ENCODE data around the gene F13A1.

Gene F13A1

GRCh38 chr6:6193221-6193745, 127.2 kb downstream of the F13A1 start:
- DNase-seq (ENCODE audit: low spot score) = no peak

DNA sequence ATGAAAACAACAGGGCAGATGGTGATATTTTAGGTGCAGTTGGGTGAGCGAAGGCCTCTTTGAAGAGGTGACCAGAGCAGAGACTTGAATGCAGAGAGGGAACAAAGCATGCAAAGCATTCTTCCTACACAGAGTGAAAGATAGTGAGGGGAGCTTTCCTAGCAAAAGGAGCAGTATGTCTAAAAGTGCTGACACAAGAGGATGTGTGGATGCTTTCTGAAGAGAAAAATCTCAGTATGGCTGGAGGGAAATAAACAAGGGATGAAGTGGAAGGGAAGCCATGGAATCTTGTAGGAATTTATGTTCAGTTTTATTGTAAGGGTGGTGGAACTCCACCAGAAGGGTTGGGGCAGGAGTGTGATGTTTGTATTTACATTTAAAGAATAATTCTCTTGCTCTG, 128.6 kb downstream of the F13A1 start:
- no peak for DNase-seq (ENCODE audit: low spot score)

- no peak for DNase-seq (ENCODE audit: low spot score)
Measured at GRCh38 chr6:6191476-6191875, 129.0 kb downstream of the F13A1 start.

- no peak for DNase-seq (ENCODE audit: low spot score)
Measured at GRCh38 chr6:6180684-6181083, 139.8 kb downstream of the F13A1 start.

- no peak for DNase-seq (ENCODE audit: low spot score)
Measured at GRCh38 chr6:6179858-6180623, 140.4 kb downstream of the F13A1 start.

DNA sequence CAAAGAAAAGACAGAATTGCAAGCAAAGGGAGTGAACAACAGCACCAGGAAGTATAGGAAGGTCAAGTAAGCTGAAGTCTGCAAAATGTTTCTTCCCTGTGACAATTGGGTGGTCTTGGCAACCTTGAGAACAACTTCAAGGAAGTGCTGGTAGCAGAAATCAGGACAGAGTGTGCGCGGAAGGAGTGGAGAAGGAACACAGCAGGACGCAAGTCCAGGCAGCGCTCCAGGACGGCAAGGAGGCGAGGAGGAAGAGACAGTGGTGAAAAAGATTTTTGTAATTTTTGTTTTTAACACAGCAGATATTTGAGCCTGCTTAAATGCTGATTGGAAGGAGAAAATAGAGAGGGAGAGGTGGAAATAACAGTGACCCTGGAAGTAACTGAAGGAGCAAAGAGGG, 141.7 kb downstream of the F13A1 start:
- no peak for DNase-seq (ENCODE audit: low spot score)

GRCh38 chr6:6177754-6178153, 142.7 kb downstream of the F13A1 start:
- DNase-seq (ENCODE audit: low spot score) = no peak

DNA sequence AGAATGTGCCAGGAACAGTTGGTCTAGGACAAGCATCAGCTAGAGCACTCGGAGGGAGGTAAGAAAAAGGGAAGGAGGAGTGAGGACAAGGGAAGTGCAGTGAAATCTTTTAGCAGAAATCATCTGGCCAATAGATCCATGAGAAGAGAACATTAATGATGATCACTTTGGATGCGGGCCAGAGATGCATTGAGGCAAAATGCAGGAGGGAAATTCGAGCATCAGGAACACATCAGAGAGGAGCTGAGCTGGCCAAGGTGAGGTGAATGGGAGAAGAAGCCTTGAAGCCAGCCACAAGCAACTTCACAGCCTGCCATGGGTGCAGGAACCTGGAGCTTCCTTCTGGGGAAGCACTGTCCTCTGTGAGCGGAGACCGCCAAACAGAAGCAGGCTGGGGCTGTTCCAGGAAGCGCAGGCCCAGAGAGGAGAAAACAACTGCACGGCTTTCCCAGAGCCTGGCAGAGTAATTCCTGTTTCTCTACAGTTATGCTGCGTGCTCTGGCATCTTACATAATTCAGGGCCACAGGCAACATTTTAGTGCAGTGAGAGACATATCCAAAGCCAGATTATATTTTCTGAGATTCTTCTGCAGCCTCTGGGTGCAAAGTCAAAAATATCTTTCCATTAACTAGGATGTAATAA, 143.8 kb downstream of the F13A1 start:
- no peak for DNase-seq (ENCODE audit: low spot score)

- no peak for DNase-seq (ENCODE audit: low spot score)
Measured at GRCh38 chr6:6176127-6176526, 144.3 kb downstream of the F13A1 start.

GRCh38 chr6:6169141-6169540, 151.3 kb downstream of the F13A1 start:
- no peak for DNase-seq (ENCODE audit: low spot score)

DNA sequence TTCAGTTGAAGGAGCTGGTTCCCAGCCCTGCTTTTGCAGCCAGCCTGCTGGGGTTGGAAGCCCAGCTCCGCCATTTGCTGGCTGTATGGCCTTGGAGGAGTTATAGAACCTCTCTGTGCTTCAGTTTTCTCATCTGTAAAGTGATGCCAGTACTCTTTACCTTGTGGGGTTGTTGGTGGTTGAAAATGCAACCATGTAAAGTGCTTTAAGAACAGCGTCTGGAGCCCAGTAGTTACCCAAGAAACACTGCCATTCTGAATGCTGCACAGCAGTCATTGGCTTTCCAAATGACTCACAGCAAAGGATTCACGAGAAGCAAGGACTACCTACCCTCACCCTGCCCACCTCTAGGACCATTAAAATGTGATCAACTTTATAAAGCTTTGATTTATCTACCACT, 154.4 kb downstream of the F13A1 start:
- no peak for DNase-seq (ENCODE audit: low spot score)

GRCh38 chr6:6164367-6164766, 156.1 kb downstream of the F13A1 start:
- no peak for DNase-seq (ENCODE audit: low spot score)

DNA sequence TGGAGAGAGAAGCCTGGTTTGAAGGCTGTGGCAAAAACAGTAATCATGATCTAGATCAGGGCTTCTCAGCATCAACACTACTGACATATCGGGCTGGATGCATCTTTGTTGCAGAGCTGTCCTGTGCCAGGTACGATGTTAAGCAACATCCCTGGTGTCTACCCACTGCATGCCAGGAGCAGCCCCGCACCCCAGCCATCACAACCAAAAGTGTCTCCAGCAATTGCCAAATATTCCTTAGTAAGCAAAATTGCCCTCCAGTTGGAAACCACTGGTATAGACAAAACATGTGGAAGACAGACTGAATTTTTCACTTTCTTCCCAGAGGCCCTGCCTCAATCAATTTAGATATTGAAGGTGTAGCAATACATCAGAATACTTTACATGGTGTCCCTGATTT, 166.1 kb downstream of the F13A1 start:
- DNase-seq (ENCODE audit: low spot score) = no peak

DNA sequence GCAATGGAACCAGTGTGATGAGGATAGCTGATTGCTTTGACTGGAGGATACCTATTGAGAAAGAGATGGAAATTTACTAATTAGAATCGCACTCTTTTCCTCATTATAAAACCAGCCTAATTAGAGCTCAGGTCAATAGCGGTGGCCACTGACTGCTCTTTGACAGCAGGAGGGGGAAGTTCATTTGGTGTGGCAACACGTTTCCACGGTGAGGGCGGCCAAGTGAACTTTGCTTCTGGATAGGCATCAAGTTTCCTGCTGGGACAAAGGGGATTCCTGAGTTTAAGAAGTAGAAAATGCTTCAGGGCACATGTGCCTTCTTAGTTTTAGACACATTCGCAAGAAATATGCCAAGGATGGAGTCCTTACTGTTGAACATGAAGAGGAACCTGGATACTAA, 168.4 kb downstream of the F13A1 start:
- DNase-seq (ENCODE audit: low spot score) = no peak

- DNase-seq (ENCODE audit: low spot score) = no peak
Measured at GRCh38 chr6:6148192-6148815, 172.2 kb downstream of the F13A1 start.

DNA sequence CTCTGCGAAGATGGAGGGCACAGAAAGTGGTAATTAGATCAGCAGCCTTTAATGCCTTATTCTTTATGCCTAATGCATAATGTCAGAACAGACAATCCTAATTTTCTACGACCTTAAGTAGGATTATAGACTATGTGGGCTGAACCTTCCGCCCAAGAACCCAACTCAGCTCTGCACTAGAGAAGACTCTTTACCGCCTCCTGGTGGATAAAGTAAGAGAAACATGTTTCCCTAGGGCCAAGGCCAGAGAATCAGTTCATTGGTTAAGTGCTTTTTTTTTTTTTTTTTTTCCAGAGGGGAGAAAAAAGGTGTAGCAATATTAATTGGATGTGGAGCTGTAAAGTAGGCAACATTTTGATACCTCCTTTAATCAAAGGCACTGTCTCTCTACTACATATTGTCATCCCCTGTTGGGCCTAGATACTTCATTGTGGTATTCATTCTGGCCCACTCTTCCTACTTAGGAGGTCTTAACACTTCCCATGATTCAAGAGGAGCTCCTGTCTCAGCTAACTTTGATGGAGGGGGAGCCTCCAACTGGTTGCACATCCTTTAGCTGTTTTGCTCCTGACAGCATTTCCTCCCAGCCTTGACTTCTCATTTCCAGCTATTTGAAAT, 188.9 kb downstream of the F13A1 start:
- DNase-seq (ENCODE audit: low spot score) = no peak

DNA sequence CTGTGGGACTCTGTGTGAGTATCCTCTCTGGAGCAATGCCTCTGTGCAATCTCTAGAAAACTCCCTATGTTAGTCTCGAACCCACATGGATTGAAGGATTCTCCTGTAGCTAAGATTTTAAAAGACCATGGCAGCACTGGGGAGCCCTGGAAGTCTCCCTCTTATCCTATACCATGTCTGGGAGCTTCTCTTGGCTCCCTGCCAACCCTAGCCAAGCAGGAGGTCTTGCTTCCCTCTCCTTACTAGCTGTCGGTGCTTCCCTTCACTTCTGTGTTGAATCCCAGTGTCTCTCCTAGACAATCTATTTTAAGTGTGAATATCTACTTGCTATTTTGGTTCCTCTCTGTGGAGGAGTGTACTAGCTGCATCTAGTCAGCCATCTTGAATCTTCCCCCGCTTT, 195.0 kb downstream of the F13A1 start:
- no peak for DNase-seq (ENCODE audit: low spot score)

DNA sequence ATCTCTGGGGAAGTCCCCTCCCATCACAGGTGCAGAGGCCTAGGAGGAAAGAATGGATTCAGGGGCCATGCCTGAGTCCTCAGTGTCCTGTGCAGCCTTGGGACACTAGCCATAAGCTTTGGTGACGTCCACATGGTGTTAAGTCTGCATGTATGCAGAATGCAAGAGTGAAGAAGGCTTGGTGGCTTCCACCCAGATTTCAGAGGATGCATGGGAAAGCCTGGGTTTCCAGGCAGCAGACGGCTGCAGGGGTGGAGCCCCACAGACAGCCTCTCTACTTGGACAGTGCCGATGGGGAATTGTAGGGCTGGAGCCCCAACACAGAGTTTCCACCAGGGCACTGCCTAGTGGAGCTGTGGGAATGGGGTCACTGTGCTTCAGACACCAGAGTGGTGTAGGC, 196.7 kb downstream of the F13A1 start:
- DNase-seq (ENCODE audit: low spot score) = no peak

DNA sequence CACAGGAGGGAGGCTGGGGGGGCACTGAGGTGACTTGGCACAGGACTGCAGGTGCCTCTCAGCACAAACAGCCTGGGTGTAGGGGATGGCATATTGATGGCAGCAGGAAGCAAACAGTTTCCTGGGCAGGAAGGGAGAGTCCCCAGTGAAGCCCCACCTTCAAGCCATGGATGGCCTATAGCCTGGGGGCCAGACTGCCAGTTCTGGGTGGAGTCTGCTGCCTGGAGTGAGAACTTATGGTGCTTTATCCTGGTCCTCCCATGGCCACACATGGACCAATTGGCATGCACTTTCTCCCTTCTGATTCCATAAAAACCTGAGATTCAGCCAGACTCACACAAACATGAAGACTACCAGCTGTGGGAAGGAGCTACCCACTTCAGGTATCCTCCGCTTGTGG, 198.5 kb downstream of the F13A1 start:
- DNase-seq (ENCODE audit: low spot score) = no peak

DNA sequence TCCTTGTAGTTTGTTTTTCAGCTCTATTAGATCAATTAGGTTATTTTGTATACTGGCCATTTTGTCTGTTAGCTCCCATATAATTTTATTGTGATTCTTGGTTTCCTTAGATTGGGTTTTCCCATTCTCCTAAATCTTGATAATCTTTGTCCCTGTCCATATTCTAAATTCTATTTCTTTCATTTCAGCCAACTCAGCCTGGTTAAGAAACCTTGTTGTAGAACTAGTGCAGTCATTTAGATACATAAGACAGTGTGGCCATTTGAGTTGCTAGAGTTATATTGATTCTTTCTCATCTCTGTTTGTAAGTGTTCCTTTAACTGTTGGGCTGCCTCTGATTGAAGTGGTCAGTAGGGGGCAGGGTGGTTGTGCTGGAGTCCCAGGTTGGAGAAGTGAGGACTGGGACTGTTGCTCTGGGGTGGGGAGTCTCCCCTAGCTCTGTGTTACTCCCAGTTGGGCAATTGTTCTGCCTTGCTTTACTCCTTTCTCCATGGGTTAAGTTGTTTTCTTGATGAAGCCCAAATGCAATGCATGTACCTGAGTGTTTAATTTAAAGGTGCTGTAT, 214.9 kb downstream of the F13A1 start:
- DNase-seq (ENCODE audit: low spot score) = no peak

Measured in ecto neural progenitor cell (in vitro differentiated cells).